Uterus (tissue), 2 donors: Measurements from ENCODE around the gene CDT1.

ENCODE experiments used
- POLR2A ChIP-seq, 2 donors: fragments of 450-650 bp; IDR thresholded peaks; one replicate each; pipeline ENCODE4 v1.6.1; 2016; ENCODE audit warnings: antibody characterized with exemption in 2 of 2, mild to moderate bottlenecking in 1 of 2, moderate library complexity in 1 of 2
- TF ChIP-seq, protein P1 (sequence below), 4 experiments: fragments of 200-600 bp in 2 of 4; fragments of 450-650 bp in 2 of 4; sonication (generic) in 2 of 4; IDR thresholded peaks; one replicate each; pipeline ENCODE4 v1.5.1; 2016 to 2019; ENCODE audit warnings: antibody characterized with exemption in 4 of 4, mild to moderate bottlenecking in 2 of 4, moderate library complexity in 1 of 4

DNA sequence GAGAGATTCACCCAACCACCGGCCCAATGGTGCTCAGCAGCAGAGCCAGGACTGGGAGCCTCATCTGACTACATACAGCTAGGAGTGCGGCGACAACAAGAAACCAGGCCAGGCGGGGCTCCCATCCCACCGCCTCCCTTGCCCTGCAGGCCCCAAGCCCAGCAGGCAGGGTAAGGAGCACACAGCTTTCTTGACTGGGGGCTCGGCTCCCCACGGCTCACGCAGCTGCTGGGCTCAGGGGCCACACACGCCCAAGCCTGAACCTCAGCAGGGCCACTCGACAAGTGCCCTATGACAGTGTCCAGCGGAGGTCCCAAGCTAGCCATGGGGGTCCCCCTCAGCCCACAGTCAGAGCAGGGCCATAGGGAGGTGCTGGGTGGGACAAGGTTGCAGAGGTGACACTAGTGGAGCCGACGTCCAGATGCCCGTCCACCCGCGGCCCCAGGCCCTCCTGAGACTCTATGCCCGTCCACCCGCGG, 32.3 kb upstream of the CDT1 start:
- TF ChIP-seq, protein P1, sequence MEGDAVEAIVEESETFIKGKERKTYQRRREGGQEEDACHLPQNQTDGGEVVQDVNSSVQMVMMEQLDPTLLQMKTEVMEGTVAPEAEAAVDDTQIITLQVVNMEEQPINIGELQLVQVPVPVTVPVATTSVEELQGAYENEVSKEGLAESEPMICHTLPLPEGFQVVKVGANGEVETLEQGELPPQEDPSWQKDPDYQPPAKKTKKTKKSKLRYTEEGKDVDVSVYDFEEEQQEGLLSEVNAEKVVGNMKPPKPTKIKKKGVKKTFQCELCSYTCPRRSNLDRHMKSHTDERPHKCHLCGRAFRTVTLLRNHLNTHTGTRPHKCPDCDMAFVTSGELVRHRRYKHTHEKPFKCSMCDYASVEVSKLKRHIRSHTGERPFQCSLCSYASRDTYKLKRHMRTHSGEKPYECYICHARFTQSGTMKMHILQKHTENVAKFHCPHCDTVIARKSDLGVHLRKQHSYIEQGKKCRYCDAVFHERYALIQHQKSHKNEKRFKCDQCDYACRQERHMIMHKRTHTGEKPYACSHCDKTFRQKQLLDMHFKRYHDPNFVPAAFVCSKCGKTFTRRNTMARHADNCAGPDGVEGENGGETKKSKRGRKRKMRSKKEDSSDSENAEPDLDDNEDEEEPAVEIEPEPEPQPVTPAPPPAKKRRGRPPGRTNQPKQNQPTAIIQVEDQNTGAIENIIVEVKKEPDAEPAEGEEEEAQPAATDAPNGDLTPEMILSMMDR (IDR thresholded peaks at IDR 0.05) = no peak
- no peak for TF ChIP-seq POLR2A (IDR thresholded peaks at IDR 0.05)
